Measurements from ENCODE around the gene GPR22.

Gene GPR22

DNA sequence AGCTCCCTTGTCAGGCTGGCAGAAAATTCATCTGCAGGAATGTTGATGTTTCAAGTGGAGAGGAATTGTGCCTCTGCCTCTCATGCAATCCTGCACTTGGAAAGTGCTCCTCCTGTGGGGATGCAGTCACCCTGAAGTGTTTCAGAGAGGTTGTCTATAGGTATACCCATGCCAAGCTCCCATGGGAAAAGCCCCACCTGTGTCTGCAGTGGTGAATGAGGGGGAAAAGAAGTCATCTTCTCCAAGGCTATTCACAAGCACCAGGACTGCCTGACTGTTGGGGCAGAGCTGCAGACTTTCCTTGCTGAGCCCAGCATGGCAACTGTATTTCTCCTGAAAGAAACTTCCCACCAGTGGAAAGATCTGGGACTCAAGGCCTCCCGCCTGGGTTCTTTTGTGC lies 35.5 kb downstream of the GPR22 start:
- Histone ChIP-seq H3K4me3 (ENCODE audit: low read length) (no peak overlapping the region), H3K36me3 (ENCODE audit: insufficient read depth, low read length) (no peaks in the 10 kb centered on the region; the same call in 1 of the 2 replicates), H3K4me1 (ENCODE audit: insufficient read depth, low read length) (no peaks in the 10 kb centered on the region), H3K27me3 (ENCODE audit: insufficient read depth, low read length) (no peaks in the 10 kb centered on the region), H3K27ac (ENCODE audit: low read depth, low read length) (no peak overlapping the region), H3K9ac (ENCODE audit: low read depth, low read length) (no peak overlapping the region), H3K9me3 (ENCODE audit: insufficient read depth, low read depth, low read length) (peaks cover 5% of the 10 kb centered on the region)
- 91% methylated on average over 1 of the region's 1 CpG for WGBS

DNA sequence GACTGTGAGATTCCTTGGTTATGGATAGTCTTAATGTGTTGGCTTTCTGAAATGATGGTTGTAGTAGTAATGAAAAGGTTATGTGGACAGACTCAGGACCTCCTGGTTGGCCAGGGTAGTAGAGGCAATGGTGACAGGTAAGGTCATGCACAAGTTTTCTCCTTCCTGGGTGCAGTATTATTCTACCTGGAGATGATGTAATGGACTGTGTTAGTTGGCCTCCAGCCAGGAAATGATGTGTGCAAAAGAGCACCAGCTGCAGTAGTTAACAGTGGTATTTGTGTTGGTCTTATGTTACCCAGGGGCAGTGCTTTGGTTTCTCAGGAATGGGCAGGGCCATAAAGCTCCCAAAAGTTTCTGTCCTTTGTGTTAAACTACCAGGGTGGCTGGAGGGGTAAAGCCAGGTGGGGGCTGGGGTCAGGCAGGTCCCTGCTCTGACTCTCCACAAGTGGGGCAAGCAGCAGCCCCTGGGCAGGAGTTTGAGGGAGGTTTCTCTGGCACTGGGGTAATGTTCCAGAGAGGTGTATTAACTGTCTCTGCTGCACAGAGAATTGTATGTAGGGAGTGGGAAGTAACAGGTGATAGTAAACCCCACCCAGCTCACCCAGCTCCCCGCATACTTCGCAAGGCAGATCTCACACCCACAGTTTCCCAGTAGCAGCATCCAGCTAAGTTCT lies 36.3 kb downstream of the GPR22 start:
- H3K4me3 ChIP-seq (ENCODE audit: low read length) = no peak overlapping the region
- H3K4me1 ChIP-seq (ENCODE audit: insufficient read depth, low read length) = no peaks in the 10 kb centered on the region
- H3K27ac ChIP-seq (ENCODE audit: low read depth, low read length) = no peak overlapping the region
- H3K9ac ChIP-seq (ENCODE audit: low read depth, low read length) = no peak overlapping the region
- 96% methylated on average over 2 of the region's 2 CpGs for WGBS
- H3K27me3 ChIP-seq (ENCODE audit: insufficient read depth, low read length) = no peaks in the 10 kb centered on the region
- H3K9me3 ChIP-seq (ENCODE audit: insufficient read depth, low read depth, low read length) = peaks cover 5% of the 10 kb centered on the region
- H3K36me3 ChIP-seq (ENCODE audit: insufficient read depth, low read length) = no peaks in the 10 kb centered on the region; the same call in 1 of the 2 replicates

DNA sequence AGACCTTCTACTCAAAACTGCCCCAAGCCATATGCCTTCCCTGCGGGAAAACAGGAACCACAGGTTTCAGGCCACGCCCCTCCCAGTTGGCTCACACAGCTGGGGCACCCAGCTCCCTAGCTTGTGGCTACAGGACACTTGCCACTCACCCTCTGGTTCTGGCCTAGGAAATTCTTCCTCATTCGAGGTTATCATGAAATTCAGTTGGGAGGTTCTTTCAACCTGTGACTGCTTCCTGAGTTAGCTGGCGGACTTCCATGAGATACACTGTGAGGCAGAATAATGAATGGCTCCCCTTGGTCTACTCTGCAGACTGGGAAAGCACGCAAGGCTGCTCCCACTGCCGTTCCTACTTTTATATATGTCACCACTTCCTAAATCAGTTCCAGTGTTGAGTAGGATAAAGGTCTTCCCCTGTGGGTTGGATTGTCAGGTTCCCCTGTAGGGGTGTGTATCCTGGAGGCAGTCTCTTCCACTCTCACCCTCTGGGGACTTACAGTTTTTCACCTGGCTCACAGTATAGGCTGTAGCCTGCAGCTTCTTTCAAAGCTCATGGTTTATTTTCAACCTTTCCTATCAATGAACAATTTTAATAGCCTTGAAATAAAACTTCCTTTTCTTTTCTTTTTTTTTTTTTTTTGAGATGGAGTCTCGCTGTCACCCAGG lies 37.0 kb downstream of the GPR22 start:
- H3K9ac ChIP-seq (ENCODE audit: low read depth, low read length) = no peak overlapping the region
- no peak overlapping the region for H3K4me3 ChIP-seq (ENCODE audit: low read length)

More for the DNA sequence above, 37.0 kb downstream of the GPR22 start:
- no peaks in the 10 kb centered on the region for H3K4me1 ChIP-seq (ENCODE audit: insufficient read depth, low read length)
- H3K27ac ChIP-seq (ENCODE audit: low read depth, low read length) = no peak overlapping the region
- H3K27me3 ChIP-seq (ENCODE audit: insufficient read depth, low read length) = no peaks in the 10 kb centered on the region
- H3K36me3 ChIP-seq (ENCODE audit: insufficient read depth, low read length) = no peaks in the 10 kb centered on the region; the same call in 1 of the 2 replicates
- WGBS = 93% methylated on average over 5 of the region's 7 CpGs
- H3K9me3 ChIP-seq (ENCODE audit: insufficient read depth, low read depth, low read length) = peaks cover 5% of the 10 kb centered on the region
